Right ventricle myocardium superior (tissue), 1 donor: Measurements from ENCODE around the gene PAQR9. TPM values are rescaled to one million over a fixed set of nuclear protein-coding genes. Genes with fewer than 3 reads are reported as not detected.
A peak's percentile ranks its signal among the peaks of the same experiment; 100 is the strongest.

Experiments used
- ATAC-seq: fragments of 200-7000 bp; cut with Tn5 transposase; one replicate; pipeline ENCODE4 v1.9.1; 2020; ENCODE audit warnings: mild to moderate bottlenecking; ENCODE audit not compliant: poor library complexity
- DNase-seq: peaks from one replicate; pipeline ENCODE4 v3.0.0-alpha.2; 2020
- intact Hi-C: fragments of 100-400 bp; cut with DNase I; formaldehyde crosslinking; loops from one replicate; pipeline ENCODE4 v1.11.2; 2022
- total RNA-seq: library from RNA; stranded (reverse); fragmentation: NEBNext Ultra II Directional; extraction: Animal tissue kit (Norgen Biotek cat#: 25700); gene quantifications from one replicate; pipeline ENCODE4 v1.2.1, GENCODE V29; 2021
- donor health status: DM: no; HTN: yes; CAD: no; lungs with severe emphysema.

The PAQR9 gene
- total RNA-seq, 1 donor from 2014 or later, result 10.6 TPM

GRCh38 chr3:142987080-142987700 lies 23.7 kb upstream of the PAQR9 start:
- intact Hi-C loops, result no loop called here
- ATAC-seq (peak; percentile 76), DNase-seq (no peak)

- intact Hi-C loops, result no loop called here
- ATAC-seq, result no peak
- DNase-seq, result no peak
Measured at GRCh38 chr3:142984255-142984654, 20.8 kb upstream of the PAQR9 start.

- intact Hi-C loops, result no loop called here
- ATAC-seq, result no peak
- DNase-seq, result no peak
Measured at GRCh38 chr3:142983318-142983717, 19.8 kb upstream of the PAQR9 start.

- no peak for ATAC-seq
- intact Hi-C loops, result no loop called here
- no peak for DNase-seq
Measured at GRCh38 chr3:142982038-142982773, 18.7 kb upstream of the PAQR9 start.

GRCh38 chr3:142981108-142981507 lies 17.6 kb upstream of the PAQR9 start:
- intact Hi-C loops, result no loop called here
- ATAC-seq, result peak; percentile 40

GRCh38 chr3:142977399-142977728 lies 13.9 kb upstream of the PAQR9 start:
- intact Hi-C loops, result loop anchor here (10.0 kb wide), 1 partner anchor 123 kb away; no protein-coding TSS in a partner anchor
- DNase-seq (no peak), ATAC-seq (no peak)

More at GRCh38 chr3:142981108-142981507, 17.6 kb upstream of the PAQR9 start:
- no peak for DNase-seq

GRCh38 chr3:142976621-142977398 lies 13.3 kb upstream of the PAQR9 start:
- intact Hi-C loops, result loop anchor here (10.0 kb wide), 1 partner anchor 122 kb away; no protein-coding TSS in a partner anchor
- ATAC-seq, result peak; percentile 73
- peak; percentile 93 for DNase-seq

GRCh38 chr3:142975316-142975995 lies 12.0 kb upstream of the PAQR9 start:
- no peak for ATAC-seq
- intact Hi-C loops, result loop anchor here (10.0 kb wide), 1 partner anchor 121 kb away; no protein-coding TSS in a partner anchor
- no peak for DNase-seq

- peak; percentile 93 for ATAC-seq
- DNase-seq, result peak; percentile 90
- intact Hi-C loops, result loop anchor here (10.0 kb wide), 1 partner anchor 119 kb away; no protein-coding TSS in a partner anchor
Measured at GRCh38 chr3:142973217-142974009, 9.9 kb upstream of the PAQR9 start.

- intact Hi-C loops, result loop anchor here (10.0 kb wide), 1 partner anchor 117 kb away; no protein-coding TSS in a partner anchor
- ATAC-seq (peak; percentile 14), DNase-seq (no peak)
Measured at GRCh38 chr3:142972092-142972753, 8.7 kb upstream of the PAQR9 start.

- intact Hi-C loops, result loop anchor here (10.0 kb wide), 1 partner anchor 117 kb away; no protein-coding TSS in a partner anchor
- DNase-seq (no peak), ATAC-seq (no peak)
Measured at GRCh38 chr3:142971431-142971830, 8.0 kb upstream of the PAQR9 start.

GRCh38 chr3:142968319-142969025 lies 5.0 kb upstream of the PAQR9 start:
- intact Hi-C loops, result no loop called here
- no peak for ATAC-seq
- DNase-seq, result no peak

GRCh38 chr3:142966808-142967207 lies 3.3 kb upstream of the PAQR9 start:
- no peak for DNase-seq
- intact Hi-C loops, result no loop called here
- ATAC-seq, result no peak

GRCh38 chr3:142965581-142965980 lies 2.1 kb upstream of the PAQR9 start:
- intact Hi-C loops, result no loop called here
- ATAC-seq, result no peak
- DNase-seq, result no peak

- DNase-seq, result peak; percentile 45
- intact Hi-C loops, result no loop called here
- ATAC-seq, result peak; percentile 80
Measured at GRCh38 chr3:142963234-142963515, 299 bp downstream of the PAQR9 start.

- peak; percentile 26 for ATAC-seq
- peak; percentile 42 for DNase-seq
- intact Hi-C loops, result no loop called here
Measured at GRCh38 chr3:142962520-142963233, 797 bp downstream of the PAQR9 start.

- intact Hi-C loops, result no loop called here
- ATAC-seq, result no peak
- no peak for DNase-seq
Measured at GRCh38 chr3:142962175-142962519, 1.3 kb downstream of the PAQR9 start.
